HG03280 (cell line): ENCODE measurements around the gene CABLES1.
"Not testable (repeated sequence)": the region's sequence is repeated elsewhere in the genome, so short reads cannot be mapped to it uniquely, and the experiment has no call there.

Experiments used
- ATAC-seq: cut with Tn5 transposase; IDR thresholded peaks from one replicate; pipeline ENCODE4 v1.9.1; 2021; ENCODE audit warnings: mild to moderate bottlenecking, moderate library complexity; ENCODE audit not compliant: unreplicated experiment

CABLES1 gene

DNA sequence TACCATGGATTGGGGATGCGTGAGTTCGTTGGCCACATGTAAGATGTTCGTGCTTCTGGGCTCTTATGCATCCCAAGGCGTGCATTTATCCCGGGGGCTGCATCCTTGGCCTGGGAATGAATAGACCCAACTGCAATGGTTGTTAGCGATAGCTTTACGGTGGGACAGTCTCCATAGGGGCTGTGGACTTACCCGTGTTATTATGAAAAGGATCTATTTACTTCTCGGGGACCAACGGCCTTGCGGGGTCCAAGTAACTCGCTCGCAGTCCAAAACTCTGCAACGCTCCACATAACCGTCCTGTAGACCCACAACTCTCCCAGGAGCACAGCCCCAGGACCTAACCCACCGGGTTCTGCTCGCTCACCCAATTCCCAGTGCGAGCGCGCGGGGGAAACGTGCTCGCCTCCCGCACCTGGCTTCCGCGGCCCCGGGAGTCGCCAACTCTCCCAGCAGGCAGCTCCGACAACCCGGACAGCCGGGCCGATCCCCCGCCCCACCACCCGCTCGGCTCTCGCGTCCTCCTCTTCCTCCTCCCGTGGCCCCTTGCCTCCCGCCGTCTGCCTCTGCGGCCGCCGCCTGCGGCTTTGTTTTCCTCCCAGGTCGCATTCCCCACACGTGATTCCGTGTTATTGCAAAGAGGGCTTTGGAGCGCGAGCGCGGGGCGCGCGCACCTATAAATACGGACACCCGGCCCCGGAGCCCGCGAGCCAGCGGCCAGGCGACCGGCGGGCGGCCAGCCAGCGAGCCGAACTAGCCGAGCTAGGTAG is at the start of gene CABLES1:
Gene CABLES1 (plus strand): TSS at position 706 of the 770 bp plus-strand sequence. CDS start 278 bp downstream, outside the sequence.
- ATAC-seq, result peak; percentile 11

DNA sequence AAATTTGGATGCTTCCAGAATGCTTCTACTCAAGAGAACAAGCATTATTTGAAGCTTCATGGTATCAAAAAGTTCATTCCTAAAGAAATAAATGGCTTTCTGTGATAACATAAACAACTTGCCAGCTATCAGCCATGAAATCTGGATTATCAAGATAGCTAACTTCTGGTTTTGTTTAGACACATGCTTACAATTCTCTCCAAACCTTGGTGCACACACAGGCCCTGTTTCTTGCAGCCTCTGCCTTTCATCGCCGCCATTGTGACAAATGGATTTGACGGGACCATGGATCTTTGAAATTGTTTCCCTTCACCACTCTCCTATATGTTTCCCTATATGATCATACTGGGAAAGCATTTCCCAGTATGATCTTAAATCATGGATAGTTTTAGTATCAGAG is 47.9 kb upstream of the CABLES1 start:
- ATAC-seq, result no peak

- no peak for ATAC-seq
These were observed 47.0 kb upstream of the CABLES1 start for GRCh38 chr18:23088310-23088709.

GRCh38 chr18:23091017-23091993 is 44.0 kb upstream of the CABLES1 start:
- not testable (repeated sequence) for ATAC-seq

DNA sequence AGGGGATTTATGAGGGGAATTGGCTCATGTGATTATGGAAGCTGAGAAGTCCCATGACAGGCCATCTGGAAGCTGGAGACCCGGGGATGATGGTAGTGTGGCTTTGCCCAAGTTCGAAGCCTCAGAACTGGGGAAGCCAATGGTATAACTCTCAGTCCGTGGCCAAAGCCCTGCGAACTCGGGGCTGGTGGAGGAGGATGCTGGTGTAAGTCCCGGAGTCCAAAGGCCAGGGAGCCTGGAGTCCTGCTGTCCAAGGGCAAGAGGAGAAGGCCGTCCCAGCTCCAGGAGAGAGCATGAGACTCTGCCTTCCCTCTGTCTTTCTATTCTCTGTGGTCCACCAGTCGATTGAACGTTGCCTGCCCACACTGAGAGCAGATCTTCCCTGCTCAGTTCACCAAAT is 43.2 kb upstream of the CABLES1 start:
- no peak for ATAC-seq

- ATAC-seq, result not testable (repeated sequence)
These were observed 42.2 kb upstream of the CABLES1 start for GRCh38 chr18:23093130-23093529.

- no peak for ATAC-seq
These were observed 41.5 kb upstream of the CABLES1 start for GRCh38 chr18:23093772-23094171.

DNA sequence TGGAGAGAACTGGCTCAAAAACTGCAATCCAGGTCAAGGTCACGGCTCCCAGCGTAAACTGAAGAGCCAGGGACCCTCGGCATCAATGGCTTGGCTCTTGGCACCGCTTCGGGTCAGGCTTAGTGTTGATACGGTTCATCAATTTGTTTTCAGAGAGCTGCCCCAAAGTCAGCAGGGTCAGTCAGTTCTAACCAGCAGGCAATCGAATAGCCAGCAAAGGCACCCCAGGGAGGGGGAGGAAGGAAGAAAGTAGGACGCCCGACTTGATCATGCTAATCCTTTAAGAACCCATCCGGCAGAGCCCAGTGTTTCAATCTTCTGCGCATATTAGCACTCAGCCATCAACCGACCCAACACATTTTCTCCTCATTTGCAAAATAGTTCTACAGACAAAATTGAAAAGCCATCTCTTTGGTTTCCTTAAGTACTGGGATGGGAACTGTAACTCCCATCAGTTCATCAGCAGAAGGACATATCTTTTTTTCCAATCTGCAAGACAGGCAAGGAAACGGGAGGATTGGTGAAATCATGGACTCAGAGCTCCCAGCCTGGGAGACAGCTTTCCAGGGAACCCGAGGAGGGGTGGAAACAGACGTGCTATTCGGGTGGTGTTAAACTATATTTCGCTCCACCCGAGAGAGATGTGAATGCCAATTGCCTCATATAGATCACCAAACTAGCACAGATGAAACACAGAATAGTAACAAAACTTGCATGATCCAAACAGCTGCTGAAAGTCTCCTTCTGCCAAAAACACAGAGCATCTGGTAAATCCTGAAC is 40.7 kb upstream of the CABLES1 start:
- ATAC-seq, result no peak

DNA sequence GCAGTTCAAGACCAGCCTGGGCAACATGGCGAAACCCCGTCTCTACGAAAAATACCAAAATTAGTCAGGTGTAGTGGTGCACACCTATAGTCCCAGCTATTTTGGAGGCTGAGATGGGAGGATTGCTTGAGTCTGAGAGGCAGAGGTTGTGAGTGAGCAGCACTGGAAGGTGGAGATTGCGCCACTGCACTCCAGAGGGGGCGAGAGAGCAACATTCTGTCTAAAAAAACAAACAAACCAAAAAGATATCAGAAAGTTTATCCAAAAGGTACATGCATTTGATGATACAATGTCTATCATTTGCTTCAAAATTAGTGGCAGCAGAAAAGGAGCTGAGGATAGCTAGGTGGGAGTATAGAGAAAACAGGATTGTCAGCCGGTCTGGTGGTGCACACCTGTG is 39.8 kb upstream of the CABLES1 start:
- ATAC-seq, result no peak

DNA sequence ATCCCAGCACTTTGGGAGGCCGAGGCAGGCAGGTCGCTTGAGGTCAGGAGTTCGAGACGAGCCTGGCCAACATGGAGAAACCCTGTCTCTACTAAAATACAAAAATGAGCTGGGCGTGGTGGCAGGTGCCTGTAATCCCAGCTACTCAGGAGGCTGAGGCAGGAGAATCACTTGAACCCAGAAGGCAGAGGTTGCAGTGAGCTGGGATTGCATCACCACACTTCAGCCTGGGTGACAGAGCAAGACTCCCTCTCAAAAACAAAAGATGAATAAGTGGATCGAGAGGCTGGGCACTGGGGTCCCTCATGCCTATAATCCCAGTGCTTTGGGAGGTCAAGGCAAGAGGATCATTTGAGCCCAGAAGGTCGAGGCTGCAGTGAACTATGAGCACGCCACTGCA is 38.3 kb upstream of the CABLES1 start:
- not testable (repeated sequence) for ATAC-seq

- no peak for ATAC-seq
These were observed 35.7 kb upstream of the CABLES1 start for GRCh38 chr18:23099621-23100020.

- ATAC-seq, result no peak
These were observed 33.3 kb upstream of the CABLES1 start for GRCh38 chr18:23101861-23102432.

DNA sequence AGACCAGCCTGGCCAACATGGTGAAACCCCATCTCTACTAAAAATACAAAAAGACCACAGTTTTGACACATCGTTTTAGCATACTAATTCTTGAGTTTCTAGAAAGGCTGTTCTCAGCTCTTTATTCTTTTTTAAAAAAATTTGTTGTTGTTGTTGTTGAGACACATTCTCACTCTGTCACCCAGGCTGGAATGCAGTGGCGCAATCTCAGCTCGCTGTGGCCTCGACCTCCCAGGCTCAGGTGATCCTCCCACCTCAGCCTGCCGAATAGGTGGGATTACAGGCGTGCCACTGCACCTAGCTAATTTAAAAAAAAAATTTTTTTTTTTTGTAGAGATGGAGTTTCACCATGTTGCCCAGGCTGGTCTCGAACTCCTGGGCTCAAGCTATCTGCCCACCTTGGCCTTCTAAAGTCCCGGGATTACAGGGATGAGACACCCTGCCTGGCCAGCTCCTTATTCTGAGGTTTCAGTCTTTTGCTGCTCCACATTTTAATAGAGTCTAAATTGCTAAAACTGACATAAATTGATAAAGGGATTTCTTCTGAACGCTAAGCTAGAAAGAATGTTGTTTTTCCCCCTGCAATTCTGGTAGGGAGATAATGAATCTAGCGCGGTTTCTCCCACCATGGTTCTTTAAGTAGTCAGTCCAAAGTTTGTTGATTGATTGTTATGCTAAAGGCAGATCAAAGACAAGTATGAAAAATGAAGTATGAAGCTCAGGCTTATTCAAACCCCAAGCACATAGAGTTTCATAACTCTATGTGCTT is 32.6 kb upstream of the CABLES1 start:
- no peak for ATAC-seq

GRCh38 chr18:23103449-23103848 is 31.8 kb upstream of the CABLES1 start:
- no peak for ATAC-seq

DNA sequence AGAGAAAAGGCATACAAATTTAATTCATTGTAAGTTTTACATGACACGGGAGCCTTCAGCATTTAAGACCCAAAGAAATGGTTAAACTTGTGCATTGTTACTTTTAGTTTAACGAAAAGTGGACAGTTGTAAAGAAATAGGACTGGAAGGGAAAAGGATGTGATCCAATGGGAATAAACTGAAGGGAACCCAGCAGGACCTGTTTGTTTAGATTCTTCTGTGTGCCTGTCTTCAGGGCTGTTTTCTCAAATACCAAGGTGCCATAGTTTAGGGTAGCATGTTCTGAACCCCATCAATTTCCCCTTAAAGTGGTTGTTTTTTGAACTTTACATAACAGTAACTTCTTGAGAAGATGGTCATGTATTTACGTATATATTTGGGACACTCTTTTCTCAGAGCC is 30.3 kb upstream of the CABLES1 start:
- no peak for ATAC-seq

DNA sequence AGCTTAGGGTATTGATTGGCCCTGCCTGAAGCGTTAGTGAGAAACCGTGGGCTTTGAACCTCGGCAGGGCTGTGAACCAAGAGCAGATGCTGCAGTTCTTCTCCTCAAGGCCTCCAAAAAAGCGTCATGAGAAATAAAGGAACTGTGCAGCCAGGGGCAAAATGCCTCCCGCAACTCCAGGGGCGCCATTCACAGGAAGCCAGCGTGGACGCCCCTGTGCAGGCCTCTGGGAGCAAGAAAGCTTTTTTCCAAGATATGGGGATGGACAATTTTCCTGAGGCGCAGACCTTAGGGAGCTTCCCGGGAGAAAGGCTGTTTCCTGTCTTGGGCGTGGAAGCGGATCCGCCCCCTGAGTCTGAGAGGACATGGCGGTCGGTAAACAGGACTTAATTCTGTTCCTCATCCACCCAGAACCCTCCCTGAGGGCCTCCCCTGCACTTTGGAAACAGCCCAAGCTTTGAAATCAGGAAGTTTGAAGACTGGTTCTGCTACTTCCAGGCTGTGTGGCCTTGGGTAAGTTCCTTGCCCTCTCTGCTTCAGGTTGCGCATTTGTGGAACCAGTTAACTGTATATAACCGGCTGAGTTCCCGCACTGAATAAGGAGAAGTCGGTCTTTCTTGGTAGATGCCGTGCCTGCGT is 29.6 kb upstream of the CABLES1 start:
- ATAC-seq, result no peak

DNA sequence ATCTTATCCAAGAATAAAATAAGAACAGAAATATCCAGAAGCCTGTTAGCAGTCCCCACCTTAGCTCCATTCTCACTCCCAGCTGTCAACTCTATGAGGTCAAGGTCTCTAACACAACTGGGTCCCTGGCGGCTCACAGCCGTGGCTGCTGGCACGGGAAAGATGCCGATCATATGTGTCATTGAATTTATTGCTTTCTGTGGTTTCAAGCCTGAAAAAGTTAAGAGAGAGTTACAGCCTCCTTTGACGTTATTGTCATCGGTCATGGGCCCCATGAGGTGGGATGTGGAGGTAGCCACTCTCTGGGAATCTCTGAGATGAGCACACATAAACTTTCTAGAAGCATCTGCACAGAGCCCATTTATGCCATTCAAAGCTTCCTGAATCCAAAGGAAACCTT is 28.7 kb upstream of the CABLES1 start:
- ATAC-seq, result no peak

DNA sequence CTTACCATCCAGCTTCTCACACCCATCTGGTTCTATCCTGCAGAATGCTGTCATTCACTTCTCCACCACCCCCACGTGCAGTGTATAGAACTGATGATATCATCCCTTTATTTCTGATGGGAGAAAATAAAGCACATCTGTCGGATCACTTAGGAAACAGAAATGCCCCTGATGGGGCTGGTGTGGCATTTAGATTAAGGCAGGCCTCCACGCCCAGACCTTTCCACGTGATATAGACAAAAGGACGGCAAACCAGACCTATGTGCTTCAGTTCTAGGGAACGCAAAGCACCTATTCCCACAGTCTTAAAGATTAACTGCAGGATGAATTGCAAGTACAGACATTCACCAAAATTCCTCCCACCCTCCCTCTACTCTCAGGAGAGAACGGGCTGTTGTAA is 27.6 kb upstream of the CABLES1 start:
- no peak for ATAC-seq

- no peak for ATAC-seq
These were observed 26.8 kb upstream of the CABLES1 start for GRCh38 chr18:23108496-23108895.
